ENCODE measurements around the gene EFCAB12.

- no peak for TF ChIP-seq ARNT (IDR thresholded peaks at IDR 0.05)
- TF ChIP-seq FOXA1 (IDR thresholded peaks at IDR 0.05) = no peak
- no peak for TF ChIP-seq SUZ12 (IDR thresholded peaks at IDR 0.05)
- no peak for TF ChIP-seq SP1 (IDR thresholded peaks at IDR 0.05)
These were observed 58.0 kb downstream of the EFCAB12 start for GRCh38 chr3:129370248-129370964.

Measured in HEK293T (cell line).